ENCODE measurements around the gene KIAA1755.

KIAA1755 gene

GRCh38 chr20:38227420-38228360, 32.8 kb downstream of the KIAA1755 start:
- Histone ChIP-seq H2AK5ac (ENCODE audit: low read length) (no peak overlapping the region), H3K4me3 (ENCODE audit: low read length) (no peak overlapping the region), H3K56ac (ENCODE audit: low read length) (no peak overlapping the region), H3K79me2 (ENCODE audit: control insufficient read depth, insufficient read depth, low read length) (no peaks in the 10 kb centered on the region), H3K79me1 (ENCODE audit: low read length) (no peaks in the 10 kb centered on the region), H3K18ac (ENCODE audit: low read length) (no peak overlapping the region), H4K8ac (ENCODE audit: low read depth, low read length) (no peak overlapping the region), H3K27ac (ENCODE audit: low read depth, low read length) (no peak overlapping the region), H2BK15ac (replicated peaks; ENCODE audit: low read depth) (no peak overlapping the region), H3K23ac (ENCODE audit: low read length) (no peak overlapping the region), H3K36me3 (ENCODE audit: control insufficient read depth, insufficient read depth, low read length) (no peaks in the 10 kb centered on the region), H3K27me3 (ENCODE audit: insufficient read depth, low read length, poor library complexity) (no peaks in the 10 kb centered on the region), H4K5ac (ENCODE audit: low read length) (no peak overlapping the region), H3K4ac (ENCODE audit: low read depth, low read length) (no peak overlapping the region), H3K9ac (ENCODE audit: low read length) (no peak overlapping the region), H2BK120ac (ENCODE audit: low read depth, low read length) (no peak overlapping the region), H3K4me2 (ENCODE audit: low read length) (no peak overlapping the region), H3K4me1 (ENCODE audit: control insufficient read depth, low read depth, low read length) (no peaks in the 10 kb centered on the region), H2BK5ac (ENCODE audit: low read length) (no peak overlapping the region)
- no peak for DNase-seq
- WGBS (ENCODE audit: extremely low coverage, insufficient coverage, low lambda C conversion rate): no CpG with 5 or more reads among the region's 11 CpGs

- no peak overlapping the region for H3K23ac ChIP-seq (ENCODE audit: low read length)
- H4K5ac ChIP-seq (ENCODE audit: low read length): no peak overlapping the region
- H3K4me2 ChIP-seq (ENCODE audit: low read length): no peak overlapping the region
- H2BK5ac ChIP-seq (ENCODE audit: low read length): no peak overlapping the region
- H2BK120ac ChIP-seq (ENCODE audit: low read depth, low read length): no peak overlapping the region
- no peaks in the 10 kb centered on the region for H3K79me2 ChIP-seq (ENCODE audit: control insufficient read depth, insufficient read depth, low read length)
- H3K79me1 ChIP-seq (ENCODE audit: low read length): no peaks in the 10 kb centered on the region
- no peak overlapping the region for H3K18ac ChIP-seq (ENCODE audit: low read length)
- no peak overlapping the region for H3K4me3 ChIP-seq (ENCODE audit: low read length)
- H3K27ac ChIP-seq (ENCODE audit: low read depth, low read length): no peak overlapping the region
- no peak overlapping the region for H2AK5ac ChIP-seq (ENCODE audit: low read length)
- no peaks in the 10 kb centered on the region for H3K4me1 ChIP-seq (ENCODE audit: control insufficient read depth, low read depth, low read length)
- no CpG with 5 or more reads among the region's 6 CpGs for WGBS (ENCODE audit: extremely low coverage, insufficient coverage, low lambda C conversion rate)
- DNase-seq: no peak
- no peak overlapping the region for H3K9ac ChIP-seq (ENCODE audit: low read length)
- H4K8ac ChIP-seq (ENCODE audit: low read depth, low read length): no peak overlapping the region
- H2BK15ac ChIP-seq (replicated peaks; ENCODE audit: low read depth): no peak overlapping the region
- no peaks in the 10 kb centered on the region for H3K36me3 ChIP-seq (ENCODE audit: control insufficient read depth, insufficient read depth, low read length)
- H3K4ac ChIP-seq (ENCODE audit: low read depth, low read length): no peak overlapping the region
- H3K56ac ChIP-seq (ENCODE audit: low read length): no peak overlapping the region
- H3K27me3 ChIP-seq (ENCODE audit: insufficient read depth, low read length, poor library complexity): no peaks in the 10 kb centered on the region
These were observed 34.0 kb downstream of the KIAA1755 start for GRCh38 chr20:38226553-38226952.

GRCh38 chr20:38225900-38226263, 34.7 kb downstream of the KIAA1755 start:
- no CpG with 5 or more reads among the region's 2 CpGs for WGBS (ENCODE audit: extremely low coverage, insufficient coverage, low lambda C conversion rate)
- Histone ChIP-seq H4K8ac (ENCODE audit: low read depth, low read length) (no peak overlapping the region), H2BK15ac (replicated peaks; ENCODE audit: low read depth) (no peak overlapping the region), H3K4me1 (ENCODE audit: control insufficient read depth, low read depth, low read length) (no peaks in the 10 kb centered on the region), H2AK5ac (ENCODE audit: low read length) (no peak overlapping the region), H3K4me3 (ENCODE audit: low read length) (no peak overlapping the region), H3K56ac (ENCODE audit: low read length) (no peak overlapping the region), H2BK120ac (ENCODE audit: low read depth, low read length) (no peak overlapping the region), H3K27me3 (ENCODE audit: insufficient read depth, low read length, poor library complexity) (no peaks in the 10 kb centered on the region), H3K79me2 (ENCODE audit: control insufficient read depth, insufficient read depth, low read length) (no peaks in the 10 kb centered on the region), H3K27ac (ENCODE audit: low read depth, low read length) (no peak overlapping the region), H3K9ac (ENCODE audit: low read length) (no peak overlapping the region), H3K79me1 (ENCODE audit: low read length) (no peaks in the 10 kb centered on the region), H4K5ac (ENCODE audit: low read length) (no peak overlapping the region), H2BK5ac (ENCODE audit: low read length) (no peak overlapping the region), H3K18ac (ENCODE audit: low read length) (no peak overlapping the region), H3K4ac (ENCODE audit: low read depth, low read length) (no peak overlapping the region), H3K23ac (ENCODE audit: low read length) (no peak overlapping the region), H3K36me3 (ENCODE audit: control insufficient read depth, insufficient read depth, low read length) (no peaks in the 10 kb centered on the region), H3K4me2 (ENCODE audit: low read length) (no peak overlapping the region)
- DNase-seq: no peak

- Histone ChIP-seq H2BK15ac (replicated peaks; ENCODE audit: low read depth) (no peak overlapping the region), H3K79me1 (ENCODE audit: low read length) (no peaks in the 10 kb centered on the region), H3K4ac (ENCODE audit: low read depth, low read length) (no peak overlapping the region), H3K4me2 (ENCODE audit: low read length) (no peak overlapping the region), H4K5ac (ENCODE audit: low read length) (no peak overlapping the region), H2BK5ac (ENCODE audit: low read length) (no peak overlapping the region), H3K27ac (ENCODE audit: low read depth, low read length) (no peak overlapping the region), H3K36me3 (ENCODE audit: control insufficient read depth, insufficient read depth, low read length) (no peaks in the 10 kb centered on the region), H3K4me3 (ENCODE audit: low read length) (no peak overlapping the region), H3K27me3 (ENCODE audit: insufficient read depth, low read length, poor library complexity) (no peaks in the 10 kb centered on the region), H2AK5ac (ENCODE audit: low read length) (no peak overlapping the region), H3K4me1 (ENCODE audit: control insufficient read depth, low read depth, low read length) (no peaks in the 10 kb centered on the region), H3K79me2 (ENCODE audit: control insufficient read depth, insufficient read depth, low read length) (no peaks in the 10 kb centered on the region), H2BK120ac (ENCODE audit: low read depth, low read length) (no peak overlapping the region), H3K9ac (ENCODE audit: low read length) (no peak overlapping the region), H3K56ac (ENCODE audit: low read length) (no peak overlapping the region), H3K23ac (ENCODE audit: low read length) (no peak overlapping the region), H3K18ac (ENCODE audit: low read length) (no peak overlapping the region), H4K8ac (ENCODE audit: low read depth, low read length) (no peak overlapping the region)
- WGBS (ENCODE audit: extremely low coverage, insufficient coverage, low lambda C conversion rate): no CpG with 5 or more reads among the region's 8 CpGs
- no peak for DNase-seq
These were observed 35.2 kb downstream of the KIAA1755 start for GRCh38 chr20:38225240-38225899.

- no peak overlapping the region for H3K4me2 ChIP-seq (ENCODE audit: low read length)
- H3K27ac ChIP-seq (ENCODE audit: low read depth, low read length): no peak overlapping the region
- H3K79me2 ChIP-seq (ENCODE audit: control insufficient read depth, insufficient read depth, low read length): no peaks in the 10 kb centered on the region
- no peaks in the 10 kb centered on the region for H3K27me3 ChIP-seq (ENCODE audit: insufficient read depth, low read length, poor library complexity)
- no peak overlapping the region for H2BK15ac ChIP-seq (replicated peaks; ENCODE audit: low read depth)
- no peak overlapping the region for H2BK5ac ChIP-seq (ENCODE audit: low read length)
- no peak overlapping the region for H3K4ac ChIP-seq (ENCODE audit: low read depth, low read length)
- H3K9ac ChIP-seq (ENCODE audit: low read length): no peak overlapping the region
- H4K5ac ChIP-seq (ENCODE audit: low read length): no peak overlapping the region
- no peak overlapping the region for H2AK5ac ChIP-seq (ENCODE audit: low read length)
- no CpG with 5 or more reads among the region's 10 CpGs for WGBS (ENCODE audit: extremely low coverage, insufficient coverage, low lambda C conversion rate)
- no peak overlapping the region for H3K23ac ChIP-seq (ENCODE audit: low read length)
- H3K36me3 ChIP-seq (ENCODE audit: control insufficient read depth, insufficient read depth, low read length): no peaks in the 10 kb centered on the region
- no peaks in the 10 kb centered on the region for H3K4me1 ChIP-seq (ENCODE audit: control insufficient read depth, low read depth, low read length)
- H3K56ac ChIP-seq (ENCODE audit: low read length): no peak overlapping the region
- H3K4me3 ChIP-seq (ENCODE audit: low read length): no peak overlapping the region
- H3K79me1 ChIP-seq (ENCODE audit: low read length): no peaks in the 10 kb centered on the region
- no peak overlapping the region for H2BK120ac ChIP-seq (ENCODE audit: low read depth, low read length)
- DNase-seq: no peak
- H4K8ac ChIP-seq (ENCODE audit: low read depth, low read length): no peak overlapping the region
- H3K18ac ChIP-seq (ENCODE audit: low read length): no peak overlapping the region
These were observed 36.0 kb downstream of the KIAA1755 start for GRCh38 chr20:38224531-38224930.
